Inflammatory macrophage treated with lipopolysaccharide for 4 hours (primary cell): Measurements from ENCODE around the gene OR52E4.

ENCODE experiments used
- DNase-seq: peaks from one replicate; pipeline ENCODE4 v3.0.0-alpha.2; 2020

The OR52E4 gene

GRCh38 chr11:5929571-5930368 is 49.3 kb downstream of the OR52E4 start:
- DNase-seq, result no peak

GRCh38 chr11:5930614-5931013 is 50.2 kb downstream of the OR52E4 start:
- no peak for DNase-seq

GRCh38 chr11:5931061-5931460 is 50.6 kb downstream of the OR52E4 start:
- DNase-seq, result no peak

GRCh38 chr11:5932671-5933070 is 52.2 kb downstream of the OR52E4 start:
- DNase-seq, result no peak

DNA sequence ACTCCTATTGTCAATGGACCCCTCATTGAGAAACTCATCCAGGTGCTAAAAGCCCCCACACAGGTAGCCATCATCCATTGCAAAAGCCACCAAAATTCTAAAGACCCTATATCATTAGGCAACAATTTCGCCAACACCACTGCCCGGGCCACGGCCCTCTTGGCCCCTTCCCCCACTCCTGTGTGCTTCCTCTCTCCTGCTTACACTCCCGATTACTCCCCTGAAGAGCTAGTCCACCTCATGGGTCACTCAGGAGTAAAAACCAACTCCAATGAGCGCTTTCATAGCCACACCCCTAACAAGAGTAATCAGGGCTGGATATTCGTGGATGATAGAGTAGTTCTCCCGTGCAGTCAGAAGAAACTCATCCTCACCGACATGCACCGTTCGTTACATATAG is 52.7 kb downstream of the OR52E4 start:
- DNase-seq, result no peak
